HG03280 (cell line): ENCODE measurements around the gene ARL6IP6.

Experiments used
- ATAC-seq: cut with Tn5 transposase; IDR thresholded peaks from one replicate; pipeline ENCODE4 v1.9.1; 2021; ENCODE audit warnings: mild to moderate bottlenecking, moderate library complexity; ENCODE audit not compliant: unreplicated experiment

Gene ARL6IP6

DNA sequence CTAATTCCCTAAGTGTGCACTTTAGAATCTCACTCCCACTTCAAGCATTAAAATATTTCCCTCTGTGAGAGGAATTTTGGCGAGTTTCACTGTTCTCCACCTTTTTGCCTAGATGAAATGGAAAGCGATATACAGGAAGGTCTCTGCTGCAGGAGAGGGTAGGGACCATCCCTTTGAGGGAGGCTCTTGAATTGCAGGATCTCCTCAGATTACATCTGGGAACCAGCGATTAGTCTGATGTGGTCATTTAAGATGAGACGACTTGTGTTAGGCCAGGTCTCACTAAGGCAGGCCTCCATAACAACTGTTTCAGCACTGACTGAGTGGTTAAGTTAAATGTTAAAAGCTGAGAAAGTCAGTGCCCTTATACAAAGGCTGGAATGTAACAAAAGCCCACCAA lies 74.6 kb downstream of the ARL6IP6 start:
- no peak for ATAC-seq

DNA sequence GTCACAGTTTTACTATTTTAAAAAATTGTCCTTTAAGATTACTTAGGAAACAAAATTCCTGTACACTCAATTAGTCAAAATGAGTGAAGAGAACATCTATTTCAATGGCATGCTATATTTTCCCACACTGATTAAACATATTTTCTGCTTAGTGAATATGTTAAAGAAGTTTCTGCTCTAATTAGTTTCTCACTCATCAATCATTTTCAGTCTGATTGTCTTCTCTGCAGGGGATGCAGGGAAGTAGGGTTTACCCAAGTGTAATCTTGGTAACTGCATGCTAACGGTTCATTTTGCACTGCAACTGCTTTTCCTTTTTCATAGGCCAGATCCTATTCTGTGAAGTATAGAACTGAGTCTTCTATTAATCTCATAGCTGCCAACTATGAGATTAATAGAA lies 78.5 kb downstream of the ARL6IP6 start:
- ATAC-seq, result no peak

DNA sequence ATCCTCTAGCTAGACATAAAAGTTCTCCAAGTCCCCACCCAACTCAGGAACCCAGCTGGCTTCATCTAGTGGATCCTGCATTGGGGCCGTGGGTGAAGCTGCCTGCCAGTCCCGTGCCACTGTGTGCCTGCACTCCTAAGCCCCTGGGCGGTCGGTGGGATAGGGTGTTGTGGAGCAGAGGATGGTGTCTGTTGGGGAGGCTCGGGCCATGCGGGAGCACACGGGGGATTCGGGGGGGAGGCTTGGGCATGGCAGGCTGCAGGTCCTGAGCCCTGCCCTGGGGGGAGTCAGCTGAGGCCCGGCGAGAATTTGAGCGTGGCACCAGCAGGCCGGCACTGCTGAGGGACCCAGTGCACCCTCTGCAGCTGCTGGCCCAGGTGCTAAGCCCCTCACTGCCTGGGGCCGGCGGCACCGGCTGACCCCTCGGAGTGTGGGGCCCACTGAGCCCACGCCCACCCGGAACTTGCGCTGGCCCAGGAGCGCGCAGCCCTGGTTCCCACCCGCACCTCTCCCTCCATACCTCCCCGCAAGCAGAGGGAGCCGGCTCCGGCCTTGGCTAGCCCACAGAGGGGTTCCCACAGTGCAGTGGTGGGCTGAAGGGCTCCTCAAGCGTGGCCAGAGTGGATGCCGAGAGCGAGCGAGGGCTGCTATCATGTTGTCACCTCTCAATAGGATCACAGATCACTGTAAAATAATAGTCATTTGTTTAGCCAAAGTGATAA lies 86.4 kb downstream of the ARL6IP6 start:
- ATAC-seq, result no peak

DNA sequence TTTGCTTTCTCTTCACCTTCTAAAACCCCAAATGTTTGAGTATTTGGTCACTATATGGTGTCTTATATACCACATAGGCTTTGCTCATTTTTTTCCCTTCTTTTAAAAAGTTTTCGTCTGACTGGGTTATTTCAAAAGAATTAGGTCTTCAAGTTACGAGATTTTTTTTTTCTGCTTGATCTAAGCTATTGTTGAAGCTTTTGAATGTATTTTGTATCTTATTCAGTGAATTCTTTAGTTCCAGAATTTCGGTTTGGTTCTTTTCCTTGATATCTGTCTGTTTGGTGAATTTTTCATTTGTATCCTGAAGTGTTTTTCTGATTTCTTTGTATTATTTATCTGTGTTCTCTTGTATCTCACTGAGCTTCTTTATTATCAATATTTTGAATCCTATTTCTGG lies 93.5 kb downstream of the ARL6IP6 start:
- ATAC-seq, result no peak
